Hepatocyte (in vitro differentiated cells): ENCODE measurements around the gene CAMK4.

ENCODE experiments used
- CTCF ChIP-seq: fragments of 200-600 bp; sonication (generic); IDR thresholded peaks from 2 replicates; pipeline ENCODE4 v1.5.1; 2016; ENCODE audit warnings: antibody characterized with exemption, mild to moderate bottlenecking; ENCODE audit not compliant: poor library complexity
- EZH2phosphoT487 ChIP-seq: fragments of 200-600 bp; sonication (generic); IDR thresholded peaks from one replicate; pipeline ENCODE4 v1.6.1; 2018; ENCODE audit warnings: antibody characterized with exemption, mild to moderate bottlenecking, low read depth, moderate library complexity; ENCODE audit not compliant: unreplicated experiment, severe bottlenecking

GRCh38 chr5:111241696-111242095 lies 17.5 kb downstream of the CAMK4 start:
- TF ChIP-seq CTCF (no peak), EZH2phosphoT487 (no peak)
